HEK293 (cell line): ENCODE results near the gene PIEZO1.

ENCODE experiments used
- CTCF ChIA-PET: fragments of 350-600 bp; formaldehyde crosslinking; extraction: SDS; loops from one replicate; lab custom pipeline; 2021; ENCODE audit warnings: antibody characterized with exemption; lab: Yijun Ruan, JAX
- POLR2A ChIA-PET: fragments of 300-600 bp; formaldehyde crosslinking; extraction: SDS; loops from one replicate; lab custom pipeline; 2020; ENCODE audit warnings: antibody characterized with exemption, inconsistent platforms; lab: Yijun Ruan, JAX
- H3K27ac ChIP-seq: fragments of 200-500 bp; sonication (Bioruptor generic); 2 replicates; pipeline ENCODE4 v1.5.1; 2014; ENCODE audit warnings: low read depth, low read length, control low read depth, inconsistent platforms; ENCODE audit errors: extremely low read depth
- H3K36me3 ChIP-seq, 2 experiments: fragments of 200-500 bp in 1 of 2; sonication (Bioruptor generic) in 1 of 2; 1 replicate in 1 of 2; 2 replicates in 1 of 2; pipeline ENCODE4 v1.5.1; 2014 to 2017; ENCODE audit warnings: inconsistent platforms in 2 of 2, low read length in 2 of 2; ENCODE audit not compliant: control insufficient read depth in 2 of 2, insufficient read depth in 1 of 2
- H3K4me1 ChIP-seq: fragments of 200-500 bp; sonication (Bioruptor generic); 2 replicates; pipeline ENCODE4 v1.5.1; 2014; ENCODE audit warnings: mild to moderate bottlenecking, low read length, inconsistent platforms; ENCODE audit not compliant: control insufficient read depth, insufficient read depth
- H3K4me3 ChIP-seq: 2 replicates; pipeline ENCODE4 v1.5.1; 2011; ENCODE audit warnings: low read depth, mild to moderate bottlenecking, control low read depth, low read length, moderate library complexity
- H3K9me3 ChIP-seq: fragments of 200-500 bp; sonication (Bioruptor generic); 2 replicates; pipeline ENCODE4 v1.5.1; 2014; ENCODE audit warnings: low read depth, low read length, inconsistent platforms; ENCODE audit not compliant: control insufficient read depth, insufficient read depth
- GLIS2 ChIP-seq: fragments of 450-650 bp; formaldehyde crosslinking; IDR thresholded peaks from 2 replicates; pipeline ENCODE4 v1.5.1; 2016; ENCODE audit warnings: missing biosample characterization, missing genetic modification characterization
- KLF16 ChIP-seq: fragments of 450-650 bp; formaldehyde crosslinking; IDR thresholded peaks from 2 replicates; pipeline ENCODE4 v1.5.1; 2017; ENCODE audit warnings: missing biosample characterization, missing genetic modification characterization
- OSR2 ChIP-seq: fragments of 450-650 bp; formaldehyde crosslinking; IDR thresholded peaks from 2 replicates; pipeline ENCODE4 v1.5.1; 2016; ENCODE audit warnings: missing biosample characterization, missing genetic modification characterization
- PRDM10 ChIP-seq: fragments of 450-650 bp; formaldehyde crosslinking; IDR thresholded peaks from 2 replicates; pipeline ENCODE4 v1.5.1; 2016; ENCODE audit warnings: missing biosample characterization, missing genetic modification characterization
- ZBTB21 ChIP-seq: fragments of 450-650 bp; formaldehyde crosslinking; IDR thresholded peaks from 2 replicates; pipeline ENCODE4 v1.5.1; 2017; ENCODE audit warnings: missing biosample characterization, missing genetic modification characterization
- ZNF112 ChIP-seq: fragments of 450-650 bp; formaldehyde crosslinking; IDR thresholded peaks from 2 replicates; pipeline ENCODE4 v1.5.0; 2017; ENCODE audit warnings: missing biosample characterization, missing genetic modification characterization
- ZNF16 ChIP-seq: fragments of 450-650 bp; formaldehyde crosslinking; IDR thresholded peaks from 2 replicates; pipeline ENCODE4 v1.5.1; 2016; ENCODE audit warnings: low read depth, missing biosample characterization, missing genetic modification characterization
- ZNF214 ChIP-seq: fragments of 450-650 bp; formaldehyde crosslinking; IDR thresholded peaks from 2 replicates; pipeline ENCODE4 v1.5.1; 2017; ENCODE audit warnings: missing biosample characterization, mild to moderate bottlenecking, missing genetic modification characterization, borderline replicate concordance
- ZNF221 ChIP-seq: fragments of 450-650 bp; formaldehyde crosslinking; IDR thresholded peaks from 2 replicates; pipeline ENCODE4 v1.5.1; 2017; ENCODE audit warnings: missing biosample characterization, missing genetic modification characterization, borderline replicate concordance
- ZNF398 ChIP-seq: fragments of 450-650 bp; formaldehyde crosslinking; IDR thresholded peaks from 2 replicates; pipeline ENCODE4 v1.5.1; 2017; ENCODE audit warnings: missing biosample characterization, missing genetic modification characterization
- ZNF521 ChIP-seq: fragments of 450-650 bp; formaldehyde crosslinking; IDR thresholded peaks from 2 replicates; pipeline ENCODE4 v1.5.1; 2017; ENCODE audit warnings: missing biosample characterization, mild to moderate bottlenecking, missing genetic modification characterization
- ZNF530 ChIP-seq: fragments of 450-650 bp; formaldehyde crosslinking; IDR thresholded peaks from 2 replicates; pipeline ENCODE4 v1.5.1; 2016; ENCODE audit warnings: low read depth, missing biosample characterization, missing genetic modification characterization
- ZNF549 ChIP-seq: fragments of 450-650 bp; IDR thresholded peaks from 2 replicates; pipeline ENCODE4 v1.5.1; 2018; ENCODE audit warnings: missing biosample characterization, missing genetic modification characterization, mild to moderate bottlenecking, inconsistent platforms, moderate library complexity
- ZNF623 ChIP-seq: fragments of 450-650 bp; formaldehyde crosslinking; IDR thresholded peaks from 2 replicates; pipeline ENCODE4 v1.5.1; 2016; ENCODE audit warnings: missing biosample characterization, missing genetic modification characterization
- ZNF843 ChIP-seq: fragments of 450-650 bp; formaldehyde crosslinking; IDR thresholded peaks from 2 replicates; pipeline ENCODE4 v1.5.1; 2016; ENCODE audit warnings: missing biosample characterization, missing genetic modification characterization
- TF ChIP-seq, protein P1 (sequence below): fragments of 450-650 bp; formaldehyde crosslinking; IDR thresholded peaks from 2 replicates; pipeline ENCODE4 v1.5.1; 2016; ENCODE audit warnings: missing biosample characterization, missing genetic modification characterization
- TF ChIP-seq, protein P2 (sequence below): fragments of 450-650 bp; formaldehyde crosslinking; IDR thresholded peaks from 2 replicates; pipeline ENCODE4 v1.5.1; 2016; ENCODE audit warnings: missing biosample characterization, missing genetic modification characterization, low read depth
- TF ChIP-seq, protein P3 (sequence below): fragments of 450-650 bp; formaldehyde crosslinking; IDR thresholded peaks from 2 replicates; pipeline ENCODE4 v1.5.1; 2016; ENCODE audit warnings: missing biosample characterization, missing genetic modification characterization
- TF ChIP-seq, protein P4 (sequence below): fragments of 450-650 bp; formaldehyde crosslinking; IDR thresholded peaks from 2 replicates; pipeline ENCODE4 v1.5.1; 2017; ENCODE audit warnings: missing biosample characterization, missing genetic modification characterization
- TF ChIP-seq, protein P5 (sequence below): sonication (generic); formaldehyde crosslinking; IDR thresholded peaks from 2 replicates; pipeline ENCODE4 v1.8.1; 2022; ENCODE audit warnings: mild to moderate bottlenecking, moderate library complexity, missing genetic modification reagents

Gene PIEZO1

DNA sequence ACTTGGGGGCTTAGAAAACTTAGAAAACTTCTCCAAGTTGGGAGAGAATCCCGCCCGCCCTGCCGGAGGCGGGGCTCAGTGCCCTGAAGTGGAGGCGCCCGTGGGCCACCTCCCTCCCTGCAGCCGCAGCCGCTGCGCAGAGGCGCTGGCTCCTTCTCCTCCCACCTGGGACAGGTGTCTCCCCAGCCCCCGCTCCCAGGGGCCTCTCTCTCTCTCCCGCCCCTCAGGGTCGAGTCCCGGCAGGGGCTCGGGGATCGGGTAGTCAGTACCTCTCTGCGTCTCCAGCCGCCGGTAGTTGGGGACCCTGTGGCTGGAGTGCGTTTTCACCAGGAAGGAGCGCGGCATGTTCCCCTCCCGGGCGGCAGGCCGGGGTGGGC, 99.0 kb downstream of the PIEZO1 start:
- Histone ChIP-seq H3K27ac (no peak overlapping the region), H3K36me3 (no peaks in the 10 kb centered on the region), H3K4me3 (peak overlapping the region; percentile 43), H3K9me3 (no peaks in the 10 kb centered on the region), H3K4me1 (peaks cover 9% of the 10 kb centered on the region; the same call in 1 of the 2 replicates)
- POLR2A ChIA-PET, result no interaction called here
- CTCF ChIA-PET, result interaction anchor here (1.2 to 1.5 kb wide), 2 partner anchors 13 to 14 kb away, joined by 3 read pairs; no protein-coding TSS in a partner anchor
- TF ChIP-seq ZNF521 (no peak), GLIS2 (tag by site-specific recombination) (peak; percentile 50; the same call in 1 of the 2 replicates), ZNF530 (tag by site-specific recombination) (no peak), OSR2 (tag by site-specific recombination) (no peak), PRDM10 (tag by site-specific recombination) (peak; percentile 50), ZNF112 (tag by site-specific recombination) (no peak), ZNF843 (no peak), ZNF398 (peak; percentile 67), KLF16 (tag by site-specific recombination) (0 out of 2 replicates have a peak, but pooled peaks have one; percentile 6), ZNF214 (tag by site-specific recombination) (no peak), ZNF623 (tag by site-specific recombination) (no peak), ZNF549 (tag by site-specific recombination) (no peak), ZNF16 (tag by site-specific recombination) (no peak), ZNF221 (tag by site-specific recombination) (no peak), ZBTB21 (tag by site-specific recombination) (no peak)
- TF ChIP-seq, protein P1, sequence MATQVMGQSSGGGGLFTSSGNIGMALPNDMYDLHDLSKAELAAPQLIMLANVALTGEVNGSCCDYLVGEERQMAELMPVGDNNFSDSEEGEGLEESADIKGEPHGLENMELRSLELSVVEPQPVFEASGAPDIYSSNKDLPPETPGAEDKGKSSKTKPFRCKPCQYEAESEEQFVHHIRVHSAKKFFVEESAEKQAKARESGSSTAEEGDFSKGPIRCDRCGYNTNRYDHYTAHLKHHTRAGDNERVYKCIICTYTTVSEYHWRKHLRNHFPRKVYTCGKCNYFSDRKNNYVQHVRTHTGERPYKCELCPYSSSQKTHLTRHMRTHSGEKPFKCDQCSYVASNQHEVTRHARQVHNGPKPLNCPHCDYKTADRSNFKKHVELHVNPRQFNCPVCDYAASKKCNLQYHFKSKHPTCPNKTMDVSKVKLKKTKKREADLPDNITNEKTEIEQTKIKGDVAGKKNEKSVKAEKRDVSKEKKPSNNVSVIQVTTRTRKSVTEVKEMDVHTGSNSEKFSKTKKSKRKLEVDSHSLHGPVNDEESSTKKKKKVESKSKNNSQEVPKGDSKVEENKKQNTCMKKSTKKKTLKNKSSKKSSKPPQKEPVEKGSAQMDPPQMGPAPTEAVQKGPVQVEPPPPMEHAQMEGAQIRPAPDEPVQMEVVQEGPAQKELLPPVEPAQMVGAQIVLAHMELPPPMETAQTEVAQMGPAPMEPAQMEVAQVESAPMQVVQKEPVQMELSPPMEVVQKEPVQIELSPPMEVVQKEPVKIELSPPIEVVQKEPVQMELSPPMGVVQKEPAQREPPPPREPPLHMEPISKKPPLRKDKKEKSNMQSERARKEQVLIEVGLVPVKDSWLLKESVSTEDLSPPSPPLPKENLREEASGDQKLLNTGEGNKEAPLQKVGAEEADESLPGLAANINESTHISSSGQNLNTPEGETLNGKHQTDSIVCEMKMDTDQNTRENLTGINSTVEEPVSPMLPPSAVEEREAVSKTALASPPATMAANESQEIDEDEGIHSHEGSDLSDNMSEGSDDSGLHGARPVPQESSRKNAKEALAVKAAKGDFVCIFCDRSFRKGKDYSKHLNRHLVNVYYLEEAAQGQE (tag by site-specific recombination), result no peak
- TF ChIP-seq, protein P2, sequence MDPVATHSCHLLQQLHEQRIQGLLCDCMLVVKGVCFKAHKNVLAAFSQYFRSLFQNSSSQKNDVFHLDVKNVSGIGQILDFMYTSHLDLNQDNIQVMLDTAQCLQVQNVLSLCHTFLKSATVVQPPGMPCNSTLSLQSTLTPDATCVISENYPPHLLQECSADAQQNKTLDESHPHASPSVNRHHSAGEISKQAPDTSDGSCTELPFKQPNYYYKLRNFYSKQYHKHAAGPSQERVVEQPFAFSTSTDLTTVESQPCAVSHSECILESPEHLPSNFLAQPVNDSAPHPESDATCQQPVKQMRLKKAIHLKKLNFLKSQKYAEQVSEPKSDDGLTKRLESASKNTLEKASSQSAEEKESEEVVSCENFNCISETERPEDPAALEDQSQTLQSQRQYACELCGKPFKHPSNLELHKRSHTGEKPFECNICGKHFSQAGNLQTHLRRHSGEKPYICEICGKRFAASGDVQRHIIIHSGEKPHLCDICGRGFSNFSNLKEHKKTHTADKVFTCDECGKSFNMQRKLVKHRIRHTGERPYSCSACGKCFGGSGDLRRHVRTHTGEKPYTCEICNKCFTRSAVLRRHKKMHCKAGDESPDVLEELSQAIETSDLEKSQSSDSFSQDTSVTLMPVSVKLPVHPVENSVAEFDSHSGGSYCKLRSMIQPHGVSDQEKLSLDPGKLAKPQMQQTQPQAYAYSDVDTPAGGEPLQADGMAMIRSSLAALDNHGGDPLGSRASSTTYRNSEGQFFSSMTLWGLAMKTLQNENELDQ (tag by site-specific recombination), result no peak
- TF ChIP-seq, protein P3, sequence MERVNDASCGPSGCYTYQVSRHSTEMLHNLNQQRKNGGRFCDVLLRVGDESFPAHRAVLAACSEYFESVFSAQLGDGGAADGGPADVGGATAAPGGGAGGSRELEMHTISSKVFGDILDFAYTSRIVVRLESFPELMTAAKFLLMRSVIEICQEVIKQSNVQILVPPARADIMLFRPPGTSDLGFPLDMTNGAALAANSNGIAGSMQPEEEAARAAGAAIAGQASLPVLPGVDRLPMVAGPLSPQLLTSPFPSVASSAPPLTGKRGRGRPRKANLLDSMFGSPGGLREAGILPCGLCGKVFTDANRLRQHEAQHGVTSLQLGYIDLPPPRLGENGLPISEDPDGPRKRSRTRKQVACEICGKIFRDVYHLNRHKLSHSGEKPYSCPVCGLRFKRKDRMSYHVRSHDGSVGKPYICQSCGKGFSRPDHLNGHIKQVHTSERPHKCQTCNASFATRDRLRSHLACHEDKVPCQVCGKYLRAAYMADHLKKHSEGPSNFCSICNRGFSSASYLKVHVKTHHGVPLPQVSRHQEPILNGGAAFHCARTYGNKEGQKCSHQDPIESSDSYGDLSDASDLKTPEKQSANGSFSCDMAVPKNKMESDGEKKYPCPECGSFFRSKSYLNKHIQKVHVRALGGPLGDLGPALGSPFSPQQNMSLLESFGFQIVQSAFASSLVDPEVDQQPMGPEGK, result peak; percentile 91
- TF ChIP-seq, protein P4, sequence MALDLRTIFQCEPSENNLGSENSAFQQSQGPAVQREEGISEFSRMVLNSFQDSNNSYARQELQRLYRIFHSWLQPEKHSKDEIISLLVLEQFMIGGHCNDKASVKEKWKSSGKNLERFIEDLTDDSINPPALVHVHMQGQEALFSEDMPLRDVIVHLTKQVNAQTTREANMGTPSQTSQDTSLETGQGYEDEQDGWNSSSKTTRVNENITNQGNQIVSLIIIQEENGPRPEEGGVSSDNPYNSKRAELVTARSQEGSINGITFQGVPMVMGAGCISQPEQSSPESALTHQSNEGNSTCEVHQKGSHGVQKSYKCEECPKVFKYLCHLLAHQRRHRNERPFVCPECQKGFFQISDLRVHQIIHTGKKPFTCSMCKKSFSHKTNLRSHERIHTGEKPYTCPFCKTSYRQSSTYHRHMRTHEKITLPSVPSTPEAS (tag by site-specific recombination), result no peak
- TF ChIP-seq, protein P5, sequence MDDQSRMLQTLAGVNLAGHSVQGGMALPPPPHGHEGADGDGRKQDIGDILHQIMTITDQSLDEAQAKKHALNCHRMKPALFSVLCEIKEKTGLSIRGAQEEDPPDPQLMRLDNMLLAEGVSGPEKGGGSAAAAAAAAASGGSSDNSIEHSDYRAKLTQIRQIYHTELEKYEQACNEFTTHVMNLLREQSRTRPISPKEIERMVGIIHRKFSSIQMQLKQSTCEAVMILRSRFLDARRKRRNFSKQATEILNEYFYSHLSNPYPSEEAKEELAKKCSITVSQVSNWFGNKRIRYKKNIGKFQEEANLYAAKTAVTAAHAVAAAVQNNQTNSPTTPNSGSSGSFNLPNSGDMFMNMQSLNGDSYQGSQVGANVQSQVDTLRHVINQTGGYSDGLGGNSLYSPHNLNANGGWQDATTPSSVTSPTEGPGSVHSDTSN (CRISPR knock-in tag), result no peak
